SK-N-MC (cell line): ENCODE data around the gene NKAIN2.

ENCODE experiments used
- EZH2 ChIP-seq: fragments of 200-600 bp; sonication (generic); IDR thresholded peaks from one replicate; pipeline ENCODE4 v1.6.1; 2017; ENCODE audit warnings: antibody characterized with exemption
- POLR2AphosphoS5 ChIP-seq: IDR thresholded peaks from 2 replicates; pipeline ENCODE4 v1.6.1; 2012; ENCODE audit warnings: mild to moderate bottlenecking, low read depth, low read length, borderline replicate concordance

GRCh38 chr6:124066269-124066668 lies 262.6 kb downstream of the NKAIN2 start:
- TF ChIP-seq POLR2AphosphoS5 (no peak), EZH2 (no peak)
